ENCODE measurements around the gene FOXJ3. TPM values are rescaled to one million over a fixed set of nuclear protein-coding genes. Genes with fewer than 3 reads are reported as not detected.

Gene FOXJ3
- total RNA-seq, 1 experiment from 2014 or later, result 55.3 TPM

DNA sequence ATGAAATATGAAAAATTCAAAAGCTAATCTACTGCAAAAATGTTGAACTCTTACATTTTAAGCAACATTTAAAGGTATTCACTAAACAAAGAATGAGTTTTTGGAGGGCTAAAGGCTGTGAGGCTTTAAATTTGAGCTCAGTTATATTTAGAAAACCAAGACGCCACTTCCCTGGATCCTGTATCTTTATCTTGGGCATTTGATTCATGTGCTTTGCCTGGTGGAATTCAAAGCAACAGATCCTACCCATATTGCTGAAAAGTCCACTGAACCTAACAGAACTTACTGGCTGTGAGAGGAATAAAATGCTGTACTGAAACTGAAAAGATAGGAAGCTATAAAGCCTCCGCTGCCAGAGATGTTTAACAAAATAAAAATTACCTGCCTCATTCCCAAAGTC is 14.3 kb downstream of the FOXJ3 start:
- no peak for ATAC-seq
- intact Hi-C loops (cut with micrococcal nuclease; ENCODE audit: unreplicated experiment) (no loop called here), in situ Hi-C loops (cut with HindIII; ENCODE audit: low pct_unique_long_range_greater_than_20kb, low sequenced_read_pairs) (no loop called here)
- no peak overlapping the region for H3K27ac ChIP-seq (ENCODE audit: low read length)
- H3K4me1 ChIP-seq (ENCODE audit: control insufficient read depth, insufficient read depth, low read length), result peaks cover 33% of the 10 kb centered on the region
- no peaks in the 10 kb centered on the region for H3K9me3 ChIP-seq (ENCODE audit: control insufficient read depth, insufficient read depth, low read depth, low read length)
- 0 out of 2 replicates have a peak, but pooled peaks cover 2% of the 10 kb centered on the region for H3K36me3 ChIP-seq (ENCODE audit: control insufficient read depth, insufficient read depth, low read length)
- BruUV-seq (replicated peaks), result no TSS peak
- CTCF ChIA-PET, result no interaction called here
- POLR2A ChIA-PET, result no interaction called here
- no peaks in the 10 kb centered on the region for H3K27me3 ChIP-seq (ENCODE audit: control insufficient read depth, insufficient read depth, low read length)
- H3K4me3 ChIP-seq (ENCODE audit: low read depth in 2 of 2, low read length in 2 of 2), result no peak overlapping the region
- TF ChIP-seq TCF7L2 (IDR thresholded peaks at IDR 0.05; ENCODE audit: low read depth, low read length) (no peak), POLR2AphosphoS5 (IDR thresholded peaks at IDR 0.05; ENCODE audit: low read depth, low read length) (no peak), SIN3A (IDR thresholded peaks at IDR 0.05; ENCODE audit: borderline replicate concordance, insufficient read depth, low read depth, low read length) (no peak), CTCF (IDR thresholded peaks at IDR 0.05) (no peak)
- TF ChIP-seq, protein P1, sequence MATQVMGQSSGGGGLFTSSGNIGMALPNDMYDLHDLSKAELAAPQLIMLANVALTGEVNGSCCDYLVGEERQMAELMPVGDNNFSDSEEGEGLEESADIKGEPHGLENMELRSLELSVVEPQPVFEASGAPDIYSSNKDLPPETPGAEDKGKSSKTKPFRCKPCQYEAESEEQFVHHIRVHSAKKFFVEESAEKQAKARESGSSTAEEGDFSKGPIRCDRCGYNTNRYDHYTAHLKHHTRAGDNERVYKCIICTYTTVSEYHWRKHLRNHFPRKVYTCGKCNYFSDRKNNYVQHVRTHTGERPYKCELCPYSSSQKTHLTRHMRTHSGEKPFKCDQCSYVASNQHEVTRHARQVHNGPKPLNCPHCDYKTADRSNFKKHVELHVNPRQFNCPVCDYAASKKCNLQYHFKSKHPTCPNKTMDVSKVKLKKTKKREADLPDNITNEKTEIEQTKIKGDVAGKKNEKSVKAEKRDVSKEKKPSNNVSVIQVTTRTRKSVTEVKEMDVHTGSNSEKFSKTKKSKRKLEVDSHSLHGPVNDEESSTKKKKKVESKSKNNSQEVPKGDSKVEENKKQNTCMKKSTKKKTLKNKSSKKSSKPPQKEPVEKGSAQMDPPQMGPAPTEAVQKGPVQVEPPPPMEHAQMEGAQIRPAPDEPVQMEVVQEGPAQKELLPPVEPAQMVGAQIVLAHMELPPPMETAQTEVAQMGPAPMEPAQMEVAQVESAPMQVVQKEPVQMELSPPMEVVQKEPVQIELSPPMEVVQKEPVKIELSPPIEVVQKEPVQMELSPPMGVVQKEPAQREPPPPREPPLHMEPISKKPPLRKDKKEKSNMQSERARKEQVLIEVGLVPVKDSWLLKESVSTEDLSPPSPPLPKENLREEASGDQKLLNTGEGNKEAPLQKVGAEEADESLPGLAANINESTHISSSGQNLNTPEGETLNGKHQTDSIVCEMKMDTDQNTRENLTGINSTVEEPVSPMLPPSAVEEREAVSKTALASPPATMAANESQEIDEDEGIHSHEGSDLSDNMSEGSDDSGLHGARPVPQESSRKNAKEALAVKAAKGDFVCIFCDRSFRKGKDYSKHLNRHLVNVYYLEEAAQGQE (IDR thresholded peaks at IDR 0.05; ENCODE audit: insufficient read depth in 1 of 2, low read depth in 2 of 2, low read length in 1 of 2), result no peak
- no peak for DNase-seq (ENCODE audit: low read depth, low spot score)

DNA sequence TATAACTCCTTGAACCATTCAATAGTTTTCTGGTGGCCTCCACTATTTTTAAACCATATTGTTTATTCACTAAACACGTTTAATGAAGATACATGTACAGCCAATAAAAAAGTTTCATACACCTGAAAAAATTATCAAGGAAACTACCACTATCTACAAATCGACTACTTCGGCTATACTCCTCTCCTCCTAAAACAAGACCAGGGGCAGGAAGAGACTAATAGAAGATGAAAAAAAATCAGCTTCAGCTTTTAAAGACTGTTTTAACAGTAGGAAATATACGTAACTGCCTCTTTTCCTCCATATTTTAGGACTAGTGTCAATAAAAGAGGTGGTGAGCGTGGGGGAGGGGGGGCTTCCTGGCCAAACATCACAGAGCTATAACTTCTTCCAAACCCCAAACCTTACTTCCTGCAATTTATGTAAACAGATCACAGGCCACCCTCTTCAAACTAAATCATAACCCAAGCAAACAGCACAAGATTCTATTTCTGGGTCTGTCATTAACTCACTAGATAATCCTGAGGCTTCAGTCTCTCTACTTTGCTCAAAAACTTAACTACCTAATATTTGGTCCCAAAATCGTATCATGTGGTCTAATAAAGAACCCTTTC is 15.1 kb downstream of the FOXJ3 start:
- BruUV-seq (replicated peaks), result no TSS peak
- H3K36me3 ChIP-seq (ENCODE audit: control insufficient read depth, insufficient read depth, low read length), result 0 out of 2 replicates have a peak, but pooled peaks cover 2% of the 10 kb centered on the region
- no peak for DNase-seq (ENCODE audit: low read depth, low spot score)
- no peak overlapping the region for H3K4me3 ChIP-seq (ENCODE audit: low read depth in 2 of 2, low read length in 2 of 2)
- no peak for ATAC-seq
- ChIA-PET POLR2A (no interaction called here), CTCF (no interaction called here)
- H3K4me1 ChIP-seq (ENCODE audit: control insufficient read depth, insufficient read depth, low read length), result peaks cover 30% of the 10 kb centered on the region
- H3K9me3 ChIP-seq (ENCODE audit: control insufficient read depth, insufficient read depth, low read depth, low read length), result no peaks in the 10 kb centered on the region
- H3K27ac ChIP-seq (ENCODE audit: low read length), result no peak overlapping the region
- in situ Hi-C loops (cut with HindIII; ENCODE audit: low pct_unique_long_range_greater_than_20kb, low sequenced_read_pairs), result no loop called here
- no peak for TF ChIP-seq POLR2AphosphoS5 (IDR thresholded peaks at IDR 0.05; ENCODE audit: low read depth, low read length)
- no peak for TF ChIP-seq CTCF (IDR thresholded peaks at IDR 0.05)
- TF ChIP-seq, protein P1 (IDR thresholded peaks at IDR 0.05; ENCODE audit: insufficient read depth in 1 of 2, low read depth in 2 of 2, low read length in 1 of 2), result no peak
- TF ChIP-seq SIN3A (IDR thresholded peaks at IDR 0.05; ENCODE audit: borderline replicate concordance, insufficient read depth, low read depth, low read length), result no peak
- TF ChIP-seq TCF7L2 (IDR thresholded peaks at IDR 0.05; ENCODE audit: low read depth, low read length), result no peak
- H3K27me3 ChIP-seq (ENCODE audit: control insufficient read depth, insufficient read depth, low read length), result no peaks in the 10 kb centered on the region
- intact Hi-C loops (cut with micrococcal nuclease; ENCODE audit: unreplicated experiment), result loop anchor here (10.0 kb wide), 1 partner anchor 145 kb away; no protein-coding TSS in a partner anchor
